Measurements from ENCODE around the gene HTR2B. TPM values are rescaled to one million over a fixed set of nuclear protein-coding genes. Genes with fewer than 3 reads are reported as not detected.

HTR2B gene
- total RNA-seq, 2 donors from 2014 or later = not detected

- H3K27me3 ChIP-seq (ENCODE audit: control insufficient read depth, insufficient read depth, low read length, poor library complexity, severe bottlenecking) = no peaks in the 10 kb centered on the region
- 94% methylated on average over 2 of the region's 2 CpGs; no CpG with 5 or more reads in 1 of the 2 experiments for WGBS, 2 experiments (ENCODE audit: insufficient coverage in 1 of 2, insufficient read length in 1 of 2)
- DNase-seq = no peak
- Mint-ChIP-seq H3K27ac (no peak overlapping the region), H3K9me3 (no peaks in the 10 kb centered on the region), H3K36me3 (ENCODE audit: low read depth) (peaks cover 38% of the 10 kb centered on the region), H3K27me3 (ENCODE audit: insufficient read depth) (peaks cover 3% of the 10 kb centered on the region), H3K4me1 (peaks cover 17% of the 10 kb centered on the region), H3K4me3 (no peak overlapping the region)
- H3K27ac ChIP-seq (ENCODE audit: low read depth, low read length) = no peak overlapping the region
- no peaks in the 10 kb centered on the region for H3K9me3 ChIP-seq (ENCODE audit: control insufficient read depth, low read length)
- H3K9ac ChIP-seq (ENCODE audit: extremely low read depth, low read length, poor library complexity, severe bottlenecking) = no peak overlapping the region
- no peak overlapping the region for H3K4me3 ChIP-seq (ENCODE audit: low read length)
- TF ChIP-seq CTCF (conservative IDR thresholded peaks at IDR 0.05) = no peak
- H3K4me1 ChIP-seq (ENCODE audit: control insufficient read depth, insufficient read depth, low read length) = no peaks in the 10 kb centered on the region
- peaks cover 57% of the 10 kb centered on the region for H3K36me3 ChIP-seq (ENCODE audit: control insufficient read depth, insufficient read depth, low read length)
Observed at GRCh38 chr2:231059756-231060155, 65.1 kb downstream of the HTR2B start.

GRCh38 chr2:231058761-231059550 is 65.9 kb downstream of the HTR2B start:
- DNase-seq = no peak
- Histone ChIP-seq H3K9me3 (ENCODE audit: control insufficient read depth, low read length) (no peaks in the 10 kb centered on the region), H3K9ac (ENCODE audit: extremely low read depth, low read length, poor library complexity, severe bottlenecking) (no peak overlapping the region), H3K4me1 (ENCODE audit: control insufficient read depth, insufficient read depth, low read length) (no peaks in the 10 kb centered on the region), H3K36me3 (ENCODE audit: control insufficient read depth, insufficient read depth, low read length) (peaks cover 49% of the 10 kb centered on the region), H3K27ac (ENCODE audit: low read depth, low read length) (no peak overlapping the region), H3K27me3 (ENCODE audit: control insufficient read depth, insufficient read depth, low read length, poor library complexity, severe bottlenecking) (no peaks in the 10 kb centered on the region), H3K4me3 (ENCODE audit: low read length) (peak overlapping the region; percentile 94)
- peaks cover 30% of the 10 kb centered on the region for H3K36me3 Mint-ChIP-seq (ENCODE audit: low read depth)
- peak overlapping the region; percentile 82 for H3K4me3 Mint-ChIP-seq
- H3K27ac Mint-ChIP-seq = peak overlapping the region; percentile 10
- WGBS, 2 experiments (ENCODE audit: insufficient coverage in 1 of 2, insufficient read length in 1 of 2) = 90% methylated on average over 3 of the region's 4 CpGs
- no peaks in the 10 kb centered on the region for H3K9me3 Mint-ChIP-seq
- peaks cover 7% of the 10 kb centered on the region for H3K27me3 Mint-ChIP-seq (ENCODE audit: insufficient read depth)
- H3K4me1 Mint-ChIP-seq = peaks cover 17% of the 10 kb centered on the region
- no peak for TF ChIP-seq CTCF (conservative IDR thresholded peaks at IDR 0.05)

Other genes with a start within 250 kb of the HTR2B start
- gene GPR55, start 199.8 kb downstream of the HTR2B start, total RNA-seq = 1 to 10 TPM; 2.6 to 7.5 TPM
- not detected for gene SPATA3, start 128.9 kb downstream of the HTR2B start, total RNA-seq
- gene C2orf72, start 87.5 kb downstream of the HTR2B start, total RNA-seq = 1 to 10 TPM; 1.8 to 3.9 TPM
- 100 to 1,000 TPM; 148 to 158 TPM for gene PSMD1, start 68.2 kb downstream of the HTR2B start, total RNA-seq
- gene ARMC9, start 73.6 kb upstream of the HTR2B start, total RNA-seq = 10 to 100 TPM; 41.7 to 51.5 TPM